ACHN (cell line): ENCODE measurements around the gene CLEC3B.
A peak's percentile ranks its signal among the peaks of the same experiment; 100 is the strongest.
"Not testable (repeated sequence)": the region's sequence is repeated elsewhere in the genome, so short reads cannot be mapped to it uniquely, and the experiment has no call there.

Experiments
- DNase-seq: peaks from one replicate; pipeline ENCODE4 v3.0.0-alpha.2; 2015
- in situ Hi-C: cut with HindIII; loops from 2 replicates; pipeline ENCODE4 v1.10.0; 2017; ENCODE audit warnings: low sequenced_read_pairs, low pct_ligation_motif_present, low pct_unique_long_range_greater_than_20kb

CLEC3B gene

GRCh38 chr3:45029216-45029615 lies 3.1 kb downstream of the CLEC3B start:
- in situ Hi-C loops = no loop called here

GRCh38 chr3:45029661-45030060 lies 3.6 kb downstream of the CLEC3B start:
- DNase-seq = no peak
- in situ Hi-C loops = no loop called here

More at GRCh38 chr3:45029216-45029615, 3.1 kb downstream of the CLEC3B start:
- no peak for DNase-seq

DNA sequence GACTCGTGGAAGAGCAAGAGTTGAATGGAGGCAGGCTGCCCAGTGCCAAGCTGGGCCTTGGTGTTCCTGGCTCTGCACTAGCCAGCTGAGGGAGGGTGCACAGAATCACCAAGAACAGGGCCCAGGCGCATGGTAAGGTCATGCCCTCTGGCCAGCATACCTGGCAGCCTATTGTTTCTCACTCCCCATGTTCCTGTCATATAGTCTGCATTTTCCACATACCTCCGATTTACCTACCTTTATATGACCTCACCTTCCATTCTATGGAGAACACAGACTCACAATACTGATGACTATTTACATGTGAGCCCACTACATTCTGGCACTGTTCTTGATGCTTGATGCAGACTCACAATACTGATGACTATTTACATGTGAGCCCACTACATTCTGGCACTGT lies 5.4 kb downstream of the CLEC3B start:
- in situ Hi-C loops = no loop called here

DNA sequence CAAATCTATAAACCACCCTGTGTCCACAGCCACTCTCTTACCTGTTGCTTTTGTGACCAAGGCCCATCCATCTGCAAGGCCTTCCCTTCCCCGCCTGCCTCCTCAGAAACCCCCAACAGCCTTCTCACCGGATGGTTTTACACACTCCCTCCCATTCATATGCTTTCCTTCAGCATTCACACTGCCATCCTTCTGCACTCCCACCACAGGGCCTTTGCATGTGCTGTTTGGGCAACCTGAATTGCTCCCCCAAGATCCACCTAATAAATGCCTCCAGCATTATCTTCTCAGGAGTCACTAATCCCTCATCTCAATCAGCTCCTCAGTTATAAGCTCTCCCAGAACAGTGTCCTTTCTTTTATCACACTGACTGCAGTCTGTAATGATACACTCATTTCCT lies 6.0 kb downstream of the CLEC3B start:
- in situ Hi-C loops = no loop called here

More for the DNA sequence above, 5.4 kb downstream of the CLEC3B start:
- DNase-seq = no peak

DNA sequence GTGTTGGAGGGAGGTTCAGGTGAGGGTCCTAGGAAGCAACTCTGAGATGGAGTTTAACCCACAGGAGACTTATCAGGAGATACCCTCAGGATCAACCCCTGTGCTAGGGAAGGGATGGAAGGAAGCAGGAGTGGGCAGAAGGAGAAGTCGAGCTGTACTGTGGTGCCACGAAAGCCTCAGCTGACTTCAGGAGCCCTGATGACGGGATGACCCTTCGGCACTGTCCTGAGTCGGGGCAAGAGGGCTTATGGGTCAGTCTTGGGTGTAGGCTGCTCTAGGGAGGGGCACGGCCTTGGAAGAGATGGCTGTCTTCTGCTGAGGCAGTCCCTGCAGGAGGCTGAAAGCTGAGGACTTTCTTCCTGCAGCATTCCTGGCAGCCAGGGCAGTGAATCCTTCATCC lies 7.7 kb downstream of the CLEC3B start:
- no peak for DNase-seq
- in situ Hi-C loops = no loop called here

More for the DNA sequence above, 6.0 kb downstream of the CLEC3B start:
- DNase-seq = no peak

- DNase-seq = no peak
- in situ Hi-C loops = no loop called here
These were observed 8.6 kb downstream of the CLEC3B start for GRCh38 chr3:45034612-45035252.

DNA sequence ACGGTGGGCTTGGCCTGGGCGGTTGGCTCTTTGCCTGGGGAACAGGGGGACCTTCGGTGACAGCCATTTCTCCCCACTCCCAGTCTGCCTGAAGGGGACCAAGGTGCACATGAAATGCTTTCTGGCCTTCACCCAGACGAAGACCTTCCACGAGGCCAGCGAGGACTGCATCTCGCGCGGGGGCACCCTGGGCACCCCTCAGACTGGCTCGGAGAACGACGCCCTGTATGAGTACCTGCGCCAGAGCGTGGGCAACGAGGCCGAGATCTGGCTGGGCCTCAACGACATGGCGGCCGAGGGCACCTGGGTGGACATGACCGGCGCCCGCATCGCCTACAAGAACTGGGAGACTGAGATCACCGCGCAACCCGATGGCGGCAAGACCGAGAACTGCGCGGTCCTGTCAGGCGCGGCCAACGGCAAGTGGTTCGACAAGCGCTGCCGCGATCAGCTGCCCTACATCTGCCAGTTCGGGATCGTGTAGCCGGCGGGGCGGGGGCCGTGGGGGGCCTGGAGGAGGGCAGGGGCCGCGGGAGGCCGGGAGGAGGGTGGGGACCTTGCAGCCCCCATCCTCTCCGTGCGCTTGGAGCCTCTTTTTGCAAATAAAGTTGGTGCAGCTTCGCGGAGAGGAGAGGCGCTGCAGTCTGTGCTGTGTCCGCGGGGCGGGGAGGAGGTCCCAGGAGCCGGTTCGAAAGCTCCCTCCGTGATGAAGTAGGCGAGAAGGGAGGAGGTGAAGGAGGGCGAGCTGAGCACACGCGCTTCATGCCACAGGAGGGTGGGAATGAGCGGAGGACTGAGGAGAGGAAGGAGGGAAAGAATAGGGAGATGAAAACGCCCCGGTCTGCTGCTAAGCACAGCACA lies 9.6 kb downstream of the CLEC3B start:
- DNase-seq = no peak
- in situ Hi-C loops = no loop called here

- in situ Hi-C loops = no loop called here
- peak; percentile 91 for DNase-seq
These were observed 11.8 kb downstream of the CLEC3B start for GRCh38 chr3:45037720-45038455.

GRCh38 chr3:45041666-45042065 lies 15.6 kb downstream of the CLEC3B start:
- in situ Hi-C loops = no loop called here
- no peak for DNase-seq

GRCh38 chr3:45042162-45042561 lies 16.1 kb downstream of the CLEC3B start:
- in situ Hi-C loops = no loop called here

DNA sequence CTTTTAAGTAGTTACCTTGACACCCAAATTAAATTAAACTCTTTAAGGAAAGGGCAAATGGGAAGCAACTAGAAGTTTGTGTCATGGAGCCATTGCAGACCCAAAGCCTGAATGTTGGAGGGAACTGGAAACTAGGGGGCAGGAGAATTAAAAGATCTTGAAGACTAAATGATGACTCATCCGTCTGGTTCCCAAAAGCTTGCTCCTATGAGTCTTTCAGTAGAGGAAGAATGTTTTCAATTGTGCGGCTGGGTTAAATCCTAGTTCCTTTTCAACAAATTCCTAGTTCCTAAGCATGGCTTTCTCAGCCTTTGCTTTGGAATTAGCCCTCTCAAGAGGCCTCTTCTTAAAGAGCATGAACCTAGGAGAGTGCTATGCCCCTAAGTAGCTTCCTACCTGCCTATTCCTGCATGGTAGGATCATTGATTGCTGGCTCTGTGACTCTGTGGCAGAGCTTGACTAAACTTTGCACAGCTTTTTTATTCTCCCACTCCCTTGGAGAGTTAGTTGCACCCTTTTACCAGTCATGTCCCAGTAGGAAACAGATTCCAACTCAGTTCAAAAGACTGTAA lies 17.7 kb downstream of the CLEC3B start:
- in situ Hi-C loops = no loop called here
- DNase-seq = peak; percentile 5

More at GRCh38 chr3:45042162-45042561, 16.1 kb downstream of the CLEC3B start:
- DNase-seq = no peak

GRCh38 chr3:45048244-45048643 lies 22.1 kb downstream of the CLEC3B start:
- in situ Hi-C loops = no loop called here
- no peak for DNase-seq

DNA sequence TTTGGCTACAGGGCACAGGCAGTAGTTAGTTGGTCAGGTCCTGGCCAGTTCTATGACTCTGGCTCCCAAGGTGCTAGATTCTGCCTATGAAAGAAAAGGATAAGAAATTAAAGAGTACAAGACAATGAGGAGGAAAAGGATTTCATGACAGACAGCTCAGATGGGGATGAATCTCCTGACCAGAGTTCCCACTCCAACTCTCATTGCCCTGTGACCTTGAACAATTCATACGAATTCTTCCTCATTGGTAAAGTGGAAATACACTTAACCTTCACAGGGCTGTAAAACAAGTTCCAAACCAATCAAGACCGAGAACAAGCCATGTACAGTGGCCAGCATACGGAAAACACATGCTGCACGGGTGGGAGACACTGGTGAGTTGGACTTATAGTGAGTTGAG lies 23.7 kb downstream of the CLEC3B start:
- DNase-seq = no peak
- in situ Hi-C loops = no loop called here

DNA sequence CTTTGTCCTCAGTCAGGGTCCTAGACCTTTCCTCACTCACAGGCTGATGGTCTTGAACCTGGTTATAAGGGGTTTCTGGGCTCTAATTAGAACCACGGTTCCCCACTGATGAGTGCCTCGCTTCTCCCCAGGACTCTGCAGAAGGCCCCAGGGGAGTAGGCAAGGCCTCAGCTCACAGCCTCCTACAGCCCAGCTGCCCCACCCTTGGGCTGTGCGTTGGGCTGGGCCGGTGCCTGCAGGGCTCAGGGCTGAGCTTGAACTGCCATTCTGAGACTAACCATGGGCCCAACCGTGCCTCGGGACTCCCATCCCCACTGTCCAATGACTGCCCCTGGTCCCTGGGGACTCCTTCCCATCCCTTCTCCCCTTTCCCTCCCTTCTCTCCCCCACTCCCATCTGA lies 25.6 kb downstream of the CLEC3B start:
- no peak for DNase-seq
- in situ Hi-C loops = no loop called here

- DNase-seq, in situ Hi-C loops: not testable (repeated sequence)
These were observed 27.7 kb downstream of the CLEC3B start for GRCh38 chr3:45053805-45054195.

- no peak for DNase-seq
- in situ Hi-C loops = no loop called here
These were observed 28.2 kb downstream of the CLEC3B start for GRCh38 chr3:45054196-45054857.

DNA sequence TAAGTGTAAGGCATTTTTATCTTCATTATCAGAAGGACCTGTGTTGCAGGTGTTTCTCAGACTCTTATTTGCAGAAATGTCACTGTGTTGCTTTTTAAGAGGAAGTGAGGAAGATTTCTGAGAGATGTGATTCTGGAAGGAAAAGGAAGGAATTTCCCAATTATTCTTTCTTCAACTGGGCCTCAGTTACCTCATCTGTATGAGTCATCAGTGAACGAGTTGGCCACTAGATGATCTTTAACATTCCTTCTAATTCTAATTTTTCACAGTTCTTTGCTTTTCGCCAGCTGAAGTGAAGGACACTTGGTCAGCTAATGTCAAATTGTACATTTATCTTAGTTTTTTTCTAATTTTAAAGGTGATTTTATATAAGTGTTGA lies 28.9 kb downstream of the CLEC3B start:
- in situ Hi-C loops = no loop called here
- peak; percentile 14 for DNase-seq

GRCh38 chr3:45055411-45056143 lies 29.5 kb downstream of the CLEC3B start:
- DNase-seq = peak; percentile 50

More at GRCh38 chr3:45055411-45056143, 29.5 kb downstream of the CLEC3B start:
- in situ Hi-C loops = no loop called here
